Lower lobe of right lung (tissue), 2 donors: ENCODE results near the gene CDKL4. TPM values are rescaled to one million over a fixed set of nuclear protein-coding genes. Genes with fewer than 3 reads are reported as not detected.
"Not testable (repeated sequence)": the region's sequence is repeated elsewhere in the genome, so short reads cannot be mapped to it uniquely, and the experiment has no call there.

Source experiments
- ATAC-seq, 2 donors: fragments of 200-7000 bp; cut with Tn5 transposase; one replicate each; pipeline ENCODE4 v1.9.1; 2020 to 2022; ENCODE audit warnings: mild to moderate bottlenecking in 2 of 2, moderate library complexity in 2 of 2
- DNase-seq: peaks from one replicate; pipeline ENCODE4 v3.0.0-alpha.2; 2020
- H3K27ac ChIP-seq: fragments of 200-600 bp; one replicate; pipeline ENCODE4 v1.8.0; 2022
- H3K27me3 ChIP-seq: fragments of 200-600 bp; one replicate; pipeline ENCODE4 v1.8.0; 2022; ENCODE audit warnings: low read depth
- H3K36me3 ChIP-seq: fragments of 200-600 bp; one replicate; pipeline ENCODE4 v1.8.0; 2022; ENCODE audit warnings: mild to moderate bottlenecking
- H3K4me1 ChIP-seq: fragments of 200-600 bp; one replicate; pipeline ENCODE4 v1.8.0; 2022
- H3K4me3 ChIP-seq: fragments of 200-600 bp; one replicate; pipeline ENCODE4 v1.8.0; 2022; ENCODE audit warnings: mild to moderate bottlenecking
- H3K9me3 ChIP-seq: fragments of 200-600 bp; one replicate; pipeline ENCODE4 v1.8.0; 2022
- CTCF ChIP-seq: fragments of 200-600 bp; IDR thresholded peaks from one replicate; pipeline ENCODE4 v1.8.0; 2022; ENCODE audit warnings: antibody characterized with exemption, mild to moderate bottlenecking
- intact Hi-C: fragments of 100-400 bp; cut with DNase I; formaldehyde crosslinking; loops from one replicate; pipeline ENCODE4 v1.11.0; 2022
- total RNA-seq: library from RNA; stranded (reverse); fragmentation: NEBNext Ultra II Directional; extraction: Animal tissue kit (Norgen Biotek cat#: 25700); gene quantifications from one replicate; pipeline ENCODE4 v1.2.1, GENCODE V29; 2021
- donor health status: DM: no; HTN: yes; CAD: no; lungs with severe emphysema.

CDKL4 gene
- total RNA-seq, 1 donor from 2014 or later, result 1.7 TPM

GRCh38 chr2:39146630-39147029 is 97.1 kb downstream of the CDKL4 start:
- TF ChIP-seq CTCF, result no peak
- ATAC-seq, result no peak

GRCh38 chr2:39145906-39146421 is 97.8 kb downstream of the CDKL4 start:
- H3K27me3 ChIP-seq, result no peaks in the 10 kb centered on the region
- ATAC-seq (no peak), DNase-seq (no peak)
- H3K4me3 ChIP-seq, result no peak overlapping the region
- no peak for TF ChIP-seq CTCF
- no peaks in the 10 kb centered on the region for H3K9me3 ChIP-seq
- intact Hi-C loops, result no loop called here
- no peak overlapping the region for H3K27ac ChIP-seq
- H3K36me3 ChIP-seq, result no peaks in the 10 kb centered on the region
- peaks cover 5% of the 10 kb centered on the region for H3K4me1 ChIP-seq

More at GRCh38 chr2:39146630-39147029, 97.1 kb downstream of the CDKL4 start:
- DNase-seq, result no peak
- Histone ChIP-seq H3K4me1 (no peaks in the 10 kb centered on the region), H3K4me3 (no peak overlapping the region), H3K27ac (no peak overlapping the region), H3K9me3 (no peaks in the 10 kb centered on the region), H3K36me3 (no peaks in the 10 kb centered on the region), H3K27me3 (no peaks in the 10 kb centered on the region)
- intact Hi-C loops, result no loop called here

- Histone ChIP-seq H3K4me3 (no peak overlapping the region), H3K9me3 (no peaks in the 10 kb centered on the region), H3K27ac (no peak overlapping the region), H3K4me1 (peaks cover 8% of the 10 kb centered on the region), H3K36me3 (no peaks in the 10 kb centered on the region), H3K27me3 (no peaks in the 10 kb centered on the region)
- no peak for DNase-seq
- ATAC-seq, result no peak
- intact Hi-C loops, result no loop called here
- TF ChIP-seq CTCF, result no peak
Observed at GRCh38 chr2:39144416-39144815, 99.4 kb downstream of the CDKL4 start.

- Histone ChIP-seq H3K27ac (no peak overlapping the region), H3K36me3 (no peaks in the 10 kb centered on the region), H3K9me3 (no peaks in the 10 kb centered on the region), H3K4me1 (peaks cover 8% of the 10 kb centered on the region), H3K4me3 (no peak overlapping the region), H3K27me3 (no peaks in the 10 kb centered on the region)
- DNase-seq (no peak), ATAC-seq (no peak)
- intact Hi-C loops, result no loop called here
- TF ChIP-seq CTCF, result no peak
Observed at GRCh38 chr2:39142904-39143605, 100.7 kb downstream of the CDKL4 start.

- intact Hi-C loops, result no loop called here
- TF ChIP-seq CTCF, result no peak
- Histone ChIP-seq H3K27ac (no peak overlapping the region), H3K27me3 (no peaks in the 10 kb centered on the region), H3K4me3 (no peak overlapping the region), H3K9me3 (no peaks in the 10 kb centered on the region), H3K4me1 (peaks cover 8% of the 10 kb centered on the region), H3K36me3 (no peaks in the 10 kb centered on the region)
- no peak for ATAC-seq
- DNase-seq, result no peak
Observed at GRCh38 chr2:39141334-39142271, 102.2 kb downstream of the CDKL4 start.

- intact Hi-C loops, H3K27ac ChIP-seq, H3K4me1 ChIP-seq, DNase-seq, ATAC-seq, H3K27me3 ChIP-seq, H3K36me3 ChIP-seq, H3K9me3 ChIP-seq, H3K4me3 ChIP-seq: not testable (repeated sequence)
Observed at GRCh38 chr2:39140948-39141333, 102.8 kb downstream of the CDKL4 start.
